Measurements from ENCODE around the gene PHLPP1.

- TF ChIP-seq CTCF (conservative IDR thresholded peaks at IDR 0.05; ENCODE audit: low read depth, low read length), result no peak
- no peak for TF ChIP-seq EZH2 (IDR thresholded peaks at IDR 0.05; ENCODE audit: borderline replicate concordance, low read depth, low read length, poor library complexity, severe bottlenecking)
Measured at GRCh38 chr18:62841405-62841804, 126.1 kb downstream of the PHLPP1 start.
